ENCODE data around the gene BACE2.
"Not testable (repeated sequence)": the region's sequence is repeated elsewhere in the genome, so short reads cannot be mapped to it uniquely, and the experiment has no call there.

BACE2 gene

DNA sequence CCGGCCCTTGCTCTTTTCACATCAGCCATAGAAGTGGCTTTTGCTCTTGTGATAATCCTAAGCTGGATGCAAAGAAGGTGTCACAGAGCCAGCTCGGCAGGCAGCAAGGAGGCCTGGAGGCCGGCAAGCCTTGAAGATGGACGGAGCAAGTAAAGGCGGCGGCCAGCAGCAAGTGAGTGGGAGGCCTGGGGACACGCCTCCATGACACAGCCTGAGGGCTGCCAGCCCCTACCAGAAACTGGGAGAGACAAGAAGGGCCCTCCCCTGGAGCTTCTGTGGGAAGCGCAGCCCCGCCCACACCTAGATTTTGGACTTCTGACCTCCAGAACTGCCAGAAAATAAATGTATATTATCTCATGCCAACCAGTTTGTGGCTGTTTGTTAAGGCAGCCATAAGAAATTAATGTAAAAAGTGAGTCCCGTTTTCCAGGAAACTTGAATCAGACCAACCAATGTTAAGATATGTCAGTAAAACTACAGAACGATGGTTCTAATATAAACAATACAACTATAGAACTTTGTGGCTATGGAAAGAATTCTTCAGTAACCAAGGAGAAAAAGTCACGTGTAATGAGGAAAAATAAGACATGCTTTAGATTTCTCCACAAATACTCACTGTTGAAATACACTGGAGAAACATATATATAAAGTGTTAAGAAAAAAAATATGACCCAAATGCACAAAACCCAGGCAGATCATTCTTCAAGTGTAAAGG, 49.9 kb downstream of the BACE2 start:
- DNase-seq, result no peak

DNA sequence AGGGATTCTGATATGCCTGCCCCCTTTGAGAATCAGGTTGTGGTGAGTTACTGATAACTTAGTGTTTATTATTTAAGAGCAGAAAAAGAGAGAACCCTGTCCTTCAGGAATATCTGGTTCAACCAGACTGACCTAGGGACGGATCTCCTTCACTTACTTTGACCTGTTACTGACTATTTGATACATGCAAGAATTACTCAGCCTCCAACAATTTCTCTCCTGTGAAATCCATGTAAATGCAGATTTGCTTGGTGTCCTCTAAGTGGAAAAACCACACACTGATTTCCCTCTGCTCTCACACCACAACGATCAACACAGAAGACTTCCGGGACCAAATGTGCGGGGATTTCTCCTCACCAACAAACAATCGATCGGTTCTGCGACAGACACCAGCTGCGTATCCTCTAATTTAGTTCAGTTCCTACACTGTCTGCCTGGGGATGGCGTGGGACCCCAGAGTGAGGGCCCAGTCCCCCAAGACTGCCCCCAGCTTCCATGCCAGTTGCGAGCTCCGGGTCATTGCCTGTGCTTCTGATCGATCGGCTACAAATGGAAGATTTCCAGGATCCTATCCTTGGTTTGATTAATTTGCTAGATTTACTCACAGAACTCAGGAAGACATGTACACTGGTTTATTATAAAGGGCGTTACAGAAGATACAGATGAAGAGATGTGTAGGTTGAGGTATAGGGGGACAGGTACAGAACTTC, 51.7 kb downstream of the BACE2 start:
- no peak for DNase-seq

DNA sequence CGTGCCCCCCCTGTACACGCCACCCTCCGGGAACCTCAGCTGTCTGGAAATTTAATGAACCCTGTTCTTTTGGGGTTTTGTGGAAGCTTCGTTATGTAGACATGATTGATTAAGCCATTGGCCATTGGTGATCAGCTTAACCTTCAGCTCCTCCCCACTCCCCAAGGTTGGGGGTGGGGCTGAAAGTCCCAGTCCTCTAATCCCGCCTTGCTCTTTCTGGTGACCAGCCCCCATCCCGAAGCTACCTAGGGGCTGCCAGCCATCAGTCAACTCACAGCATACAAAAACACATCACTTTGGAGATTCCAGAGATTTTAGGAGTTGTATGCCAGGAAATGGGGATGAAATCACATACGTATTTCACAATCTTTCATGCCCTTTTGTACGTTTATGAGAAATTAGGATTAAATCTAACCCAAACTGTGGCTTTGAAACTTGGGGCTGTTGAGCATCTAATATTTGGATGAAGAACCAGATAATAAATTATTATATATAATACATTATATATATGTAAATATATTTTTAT, 52.3 kb downstream of the BACE2 start:
- DNase-seq, result no peak

DNA sequence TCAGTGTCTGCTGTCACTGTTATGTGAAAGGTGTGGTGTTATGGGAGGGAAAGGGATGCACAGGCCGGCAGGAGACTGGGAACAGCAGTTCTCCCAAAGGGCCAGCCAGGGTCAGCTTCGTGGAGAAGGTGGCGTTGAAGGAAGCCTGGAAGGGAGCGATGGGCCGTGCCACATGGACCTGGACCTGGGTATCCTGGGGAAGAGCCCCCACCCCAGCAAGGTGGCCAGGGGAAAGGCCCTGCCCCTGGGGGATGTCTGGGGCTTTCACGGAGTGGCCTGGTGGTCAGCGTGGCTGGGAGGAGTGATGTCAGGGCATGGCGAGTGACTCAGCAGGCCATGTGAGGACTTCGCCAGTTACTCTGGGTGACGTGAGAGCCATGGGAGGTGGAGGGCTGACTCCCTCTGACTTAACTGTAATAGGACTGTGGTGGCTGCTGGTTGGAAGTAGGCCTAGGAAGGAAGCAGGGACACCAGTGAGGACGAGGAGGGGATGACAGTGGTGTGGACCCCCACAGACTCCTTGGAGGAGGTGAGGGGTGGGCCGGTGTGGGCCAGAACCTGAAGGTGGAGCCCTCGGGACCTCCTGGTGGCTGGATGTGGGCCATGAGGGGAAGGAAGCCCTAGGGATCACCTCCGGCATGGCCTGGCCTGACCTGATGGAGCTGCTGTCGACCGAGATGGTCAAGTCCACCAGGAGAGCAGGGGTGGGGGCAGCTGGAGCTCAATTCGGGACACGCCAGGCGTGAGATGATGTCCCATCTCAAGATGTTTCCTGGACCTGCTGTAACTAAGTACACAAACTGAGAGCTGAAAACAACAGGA, 54.5 kb downstream of the BACE2 start:
- no peak for DNase-seq

DNA sequence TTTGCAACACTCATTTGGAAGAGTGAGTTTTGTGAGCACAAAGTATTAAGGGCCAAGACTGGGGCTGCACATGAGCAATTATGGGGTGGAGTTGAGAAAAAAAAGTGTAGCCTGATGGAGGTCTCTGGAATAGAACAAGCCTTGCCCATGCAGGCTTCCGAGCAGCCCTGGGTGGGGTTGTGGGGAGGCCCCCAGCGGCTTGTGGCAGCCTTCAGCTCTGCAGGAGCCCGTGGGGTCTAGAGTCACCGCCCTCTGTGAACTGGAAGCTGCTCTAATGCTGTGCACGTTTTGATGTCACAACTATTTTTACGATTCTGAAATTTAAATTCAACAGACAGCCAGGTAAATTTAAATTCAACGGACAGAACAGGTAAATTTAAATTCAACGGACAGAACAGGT, 58.9 kb downstream of the BACE2 start:
- DNase-seq, result no peak

DNA sequence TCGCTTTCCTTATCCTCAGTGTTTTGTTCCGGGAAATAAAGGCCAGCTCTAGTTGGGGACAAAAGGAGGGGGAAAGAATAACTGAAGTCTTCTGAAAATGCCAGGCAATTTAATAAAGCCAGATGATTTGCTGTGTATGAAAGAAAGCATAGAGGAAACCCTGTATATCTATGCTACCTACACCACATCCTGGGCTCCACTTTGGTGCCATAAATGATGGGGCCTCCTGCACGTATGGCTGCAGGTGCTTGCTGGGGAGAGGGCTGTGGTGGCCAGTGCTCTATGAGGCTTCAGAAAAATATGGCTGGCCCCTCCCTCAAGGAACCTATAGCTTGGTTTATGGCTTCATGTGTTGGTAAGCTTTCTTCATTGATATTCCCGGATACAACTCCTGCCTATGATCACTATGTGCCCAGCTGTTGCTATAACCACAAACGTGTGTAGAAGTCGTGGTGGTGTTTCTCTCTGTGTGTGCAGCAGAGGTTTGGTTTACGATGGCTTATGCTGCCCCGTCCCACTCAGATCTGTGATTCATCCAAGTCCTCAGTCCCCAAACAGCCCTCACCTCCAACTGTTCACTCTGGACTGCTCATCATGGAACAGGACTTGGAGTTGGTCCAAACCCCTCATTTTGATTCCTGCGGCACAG, 59.5 kb downstream of the BACE2 start:
- DNase-seq, result no peak

DNA sequence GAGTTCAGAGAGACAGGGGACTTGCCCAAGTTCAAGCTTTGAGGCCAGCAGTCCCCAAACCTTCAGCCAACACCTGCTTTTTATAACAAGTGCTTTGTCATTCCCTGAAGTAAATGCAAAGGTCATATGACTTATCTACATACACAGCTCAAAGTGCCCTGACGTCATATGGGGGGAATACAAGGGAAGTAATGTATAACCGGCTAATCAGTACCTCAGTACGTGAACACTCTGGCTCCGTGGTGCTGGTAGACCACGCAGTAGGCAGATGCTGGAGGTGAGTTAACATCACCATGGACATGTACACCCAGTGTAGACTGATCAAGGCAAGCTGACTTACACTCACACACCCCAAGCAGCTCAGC, 60.0 kb downstream of the BACE2 start:
- no peak for DNase-seq

DNA sequence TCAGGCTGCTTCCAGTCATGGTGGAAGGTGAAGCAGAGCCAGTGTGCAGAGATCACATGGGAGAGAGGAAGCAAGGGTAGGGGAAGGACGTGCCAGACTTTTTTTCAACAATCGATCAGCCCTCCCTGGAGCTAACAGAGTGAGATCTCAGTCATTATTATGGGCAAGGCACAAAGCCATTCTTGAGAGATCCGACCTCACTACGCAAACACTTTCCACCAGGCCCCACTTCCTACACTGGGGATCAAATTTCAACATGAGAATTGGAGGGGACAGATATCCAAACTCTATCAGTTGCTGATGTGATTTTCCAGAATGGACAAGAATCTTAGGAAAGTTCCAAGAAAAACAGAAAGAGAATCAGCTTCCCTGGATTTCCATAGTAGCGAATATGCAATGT, 60.5 kb downstream of the BACE2 start:
- no peak for DNase-seq

DNA sequence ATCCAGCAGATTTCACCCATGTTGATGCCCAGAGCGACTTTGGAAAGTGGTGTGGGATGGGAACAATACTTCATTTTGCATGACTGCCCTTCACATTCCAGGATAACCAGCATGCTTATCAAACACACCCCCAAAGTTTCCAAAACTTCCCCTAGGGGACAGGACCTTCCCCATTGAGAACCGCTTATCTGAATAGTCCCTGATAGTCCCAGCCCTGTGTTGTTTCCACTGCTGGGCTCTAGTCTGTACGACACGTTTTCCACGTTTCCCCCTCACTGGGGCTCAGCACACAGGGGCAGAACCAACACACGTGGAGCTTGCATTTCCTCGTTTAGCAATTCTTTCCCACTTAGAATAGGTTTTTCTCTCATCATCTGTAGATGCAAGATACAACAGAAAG, 61.0 kb downstream of the BACE2 start:
- DNase-seq, result no peak

DNA sequence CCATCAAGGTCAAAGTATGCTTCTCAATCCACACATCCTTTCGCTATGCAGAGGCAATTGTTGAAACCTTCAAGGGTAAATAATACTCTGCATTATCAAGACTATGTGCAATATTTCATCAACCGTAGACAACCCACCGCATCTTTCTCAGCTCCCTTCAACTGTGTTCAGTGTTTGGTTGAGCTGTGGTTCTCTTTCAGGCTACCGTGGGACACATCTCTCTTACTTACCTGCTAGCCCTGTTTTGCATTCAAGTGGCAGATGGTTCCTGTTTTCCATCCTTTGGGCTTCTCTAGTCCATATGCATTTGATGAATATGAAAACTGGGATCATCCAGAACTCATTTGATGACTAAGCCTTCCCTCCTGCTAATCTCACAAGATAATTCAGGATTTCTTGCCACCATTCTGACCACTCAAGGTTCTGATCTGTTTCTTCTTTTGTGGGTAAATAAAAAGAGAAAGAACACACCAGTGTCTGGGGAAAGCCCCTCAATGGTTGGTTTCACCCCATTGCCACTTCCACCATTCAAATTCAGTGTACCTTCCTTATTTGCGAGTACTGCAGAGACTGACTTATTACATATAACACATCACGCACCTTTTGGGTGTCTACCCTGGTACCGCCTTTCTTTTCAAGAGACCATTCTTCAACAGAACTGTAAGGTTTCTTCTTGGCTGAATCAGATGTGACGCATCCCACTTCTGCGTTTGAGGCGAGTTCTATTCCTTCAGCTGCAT, 61.7 kb downstream of the BACE2 start:
- no peak for DNase-seq

DNA sequence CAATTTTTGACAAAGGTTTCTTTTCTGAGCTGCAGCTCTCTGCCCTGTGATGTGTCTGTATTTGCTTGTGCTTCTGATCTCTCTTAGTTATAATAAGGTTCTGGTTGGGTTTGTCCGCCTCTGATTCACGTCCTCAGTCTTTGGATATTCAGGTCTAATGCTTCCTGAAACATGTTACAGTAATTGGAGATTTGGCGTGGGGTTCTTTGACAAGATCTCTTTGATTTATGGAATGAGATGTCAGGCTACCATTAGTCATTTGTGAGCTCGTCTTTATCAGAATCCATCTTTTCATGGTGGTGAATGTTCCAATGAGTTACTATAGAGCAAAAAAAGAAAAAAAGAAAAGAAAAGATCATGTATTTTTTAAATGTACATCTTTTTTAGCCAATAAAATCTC, 62.5 kb downstream of the BACE2 start:
- no peak for DNase-seq

DNA sequence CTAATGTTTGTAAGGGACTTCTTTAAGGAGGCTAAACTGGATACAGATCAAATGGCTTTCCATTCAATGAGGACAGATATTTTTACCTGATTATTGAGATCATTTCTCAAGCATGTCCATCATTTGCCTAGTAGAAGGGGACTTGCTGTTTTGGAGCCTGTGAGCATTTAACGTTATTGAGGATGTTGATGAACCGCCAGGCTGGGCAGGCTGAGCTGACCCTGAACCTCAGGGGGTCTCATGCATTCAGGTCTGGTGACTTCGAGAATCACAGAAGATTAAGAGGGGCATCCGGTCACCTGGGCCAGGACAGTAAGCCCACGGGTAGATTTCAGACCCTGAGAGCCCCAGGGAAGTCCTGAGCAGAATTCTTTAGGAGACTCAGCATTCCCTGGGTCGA, 63.1 kb downstream of the BACE2 start:
- DNase-seq, result no peak

DNA sequence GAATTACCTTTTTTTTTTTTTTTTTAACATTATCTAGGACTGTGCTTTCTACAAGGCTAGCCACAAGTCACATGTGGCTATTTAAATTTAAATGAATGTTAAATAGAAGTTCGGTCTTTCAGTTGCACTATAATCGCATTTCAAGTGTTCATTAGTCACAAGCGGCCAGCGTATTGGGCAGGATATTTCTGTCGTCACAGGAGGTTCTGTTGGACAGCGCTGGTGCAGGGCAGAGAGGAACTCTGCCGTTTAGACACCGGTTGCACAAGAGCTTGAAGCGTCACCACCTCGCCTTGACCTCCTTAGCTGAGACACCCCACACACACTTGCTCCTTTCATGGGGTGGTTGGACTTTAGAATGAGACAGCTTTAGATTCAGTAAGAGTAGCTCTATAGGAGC, 64.1 kb downstream of the BACE2 start:
- DNase-seq, result no peak

DNA sequence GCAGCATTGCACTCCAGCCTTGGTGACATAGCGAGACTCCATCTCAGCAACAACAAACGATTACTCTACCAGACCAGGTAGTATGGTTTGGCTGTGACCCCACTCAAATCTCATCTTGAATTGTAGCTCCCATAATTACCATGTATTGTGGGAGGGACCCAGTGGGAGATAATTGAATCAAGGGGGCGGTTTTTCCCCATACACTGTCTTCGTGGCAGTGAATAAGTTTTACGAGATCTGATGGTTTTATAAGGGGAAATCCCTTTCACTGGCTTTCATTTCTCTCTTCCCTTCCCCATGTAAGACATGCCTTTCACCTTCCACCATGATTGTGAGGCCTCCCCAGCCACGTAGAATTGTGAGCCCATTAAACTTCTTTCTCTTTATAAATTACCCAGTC, 66.0 kb downstream of the BACE2 start:
- no peak for DNase-seq

DNA sequence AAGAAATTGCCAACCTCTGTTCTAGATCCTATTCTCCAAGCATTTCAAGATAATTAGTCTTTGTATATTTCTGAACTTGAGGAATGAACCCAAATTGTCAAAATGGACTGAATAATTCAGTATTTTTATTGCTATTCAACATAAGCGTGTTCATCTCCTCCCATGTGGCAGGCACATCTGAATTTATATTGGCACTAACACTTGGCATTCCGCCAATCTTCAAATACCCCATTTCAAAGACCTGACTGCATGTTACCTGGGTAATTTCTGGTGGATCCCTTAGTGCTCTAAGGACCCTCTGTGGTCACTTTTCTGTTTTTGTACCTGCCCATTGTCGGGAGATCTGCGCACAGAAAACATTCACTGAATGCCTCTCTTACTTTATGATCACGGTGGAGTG, 66.6 kb downstream of the BACE2 start:
- no peak for DNase-seq

DNA sequence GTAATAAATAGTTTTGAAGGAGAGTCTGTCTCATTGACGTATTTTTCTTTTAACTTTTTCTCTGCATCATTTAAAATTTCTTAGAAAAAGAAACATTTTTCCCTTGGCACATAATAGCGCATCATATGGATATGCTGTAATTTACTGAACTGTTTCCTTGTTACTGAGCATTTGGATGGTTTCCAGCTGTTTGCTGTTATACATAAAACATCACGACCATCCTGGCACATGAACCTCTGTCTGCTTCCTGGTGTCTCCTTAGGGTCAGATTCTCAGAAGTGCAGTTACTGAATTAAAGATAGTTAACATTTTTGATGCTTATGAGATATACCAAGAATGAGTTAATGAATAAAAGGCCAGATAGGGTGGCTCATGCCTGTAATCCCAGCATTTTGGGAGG, 67.2 kb downstream of the BACE2 start:
- DNase-seq, result no peak

DNA sequence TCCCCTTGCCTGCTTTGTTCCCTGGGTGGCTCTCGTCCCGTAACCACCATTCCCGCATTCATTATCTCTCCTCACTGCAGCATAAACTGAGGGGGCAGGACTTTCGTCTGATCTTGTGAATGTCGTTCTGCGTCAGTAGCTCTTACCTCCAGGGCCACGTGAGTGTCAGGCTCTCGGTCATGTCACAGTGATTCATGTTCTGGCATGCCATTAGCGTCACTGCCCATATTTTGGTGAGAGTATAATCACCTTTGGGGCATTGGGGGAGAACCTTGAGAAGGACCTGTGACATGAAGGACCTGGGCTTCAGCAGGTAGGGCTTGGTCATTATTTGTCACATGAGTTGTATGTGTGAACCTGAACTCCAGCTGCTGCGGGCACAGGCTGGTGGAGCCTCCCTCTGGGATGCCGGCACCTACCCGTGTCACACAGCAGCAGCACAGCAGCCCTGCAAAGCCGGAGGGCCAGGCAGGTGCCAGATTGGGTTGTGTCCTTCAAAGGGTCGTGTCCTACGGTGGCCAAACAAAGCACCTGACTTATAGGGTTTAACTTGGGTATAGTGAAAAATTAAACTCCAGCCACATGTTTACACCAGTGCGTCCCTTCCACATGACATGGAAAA, 68.5 kb downstream of the BACE2 start:
- no peak for DNase-seq

DNA sequence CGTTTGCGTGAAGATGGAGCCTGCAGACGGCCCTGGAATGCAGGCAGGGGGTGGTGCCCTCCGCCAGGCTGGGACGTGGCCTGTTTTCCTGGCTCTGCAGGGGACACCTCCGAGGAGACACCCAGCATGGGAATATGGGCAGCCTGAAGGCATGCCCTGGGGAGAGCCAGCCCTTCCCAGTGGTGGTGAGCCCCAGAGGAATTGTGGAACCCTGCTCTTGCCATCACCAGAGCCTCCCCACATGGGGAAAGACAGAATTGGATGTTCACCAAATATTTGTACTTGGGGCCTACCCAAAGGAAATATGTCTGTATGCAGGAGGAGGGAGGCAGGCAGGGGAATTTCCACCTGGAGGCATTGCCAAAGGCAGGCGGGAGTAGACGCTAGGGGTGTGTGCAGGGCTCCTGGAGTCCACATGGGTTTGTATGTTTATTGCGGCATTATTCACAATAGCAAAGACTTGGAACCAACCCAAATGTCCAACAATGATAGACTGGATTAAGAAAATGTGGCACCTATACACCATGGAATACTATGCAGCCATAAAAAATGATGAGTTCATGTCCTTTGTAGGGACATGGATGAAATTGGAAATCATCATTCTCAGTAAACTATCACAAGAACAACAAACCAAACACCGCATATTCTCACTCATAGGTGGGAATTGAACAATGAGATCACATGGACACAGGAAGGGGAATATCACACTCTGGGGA, 70.3 kb downstream of the BACE2 start:
- DNase-seq, result not testable (repeated sequence)

DNA sequence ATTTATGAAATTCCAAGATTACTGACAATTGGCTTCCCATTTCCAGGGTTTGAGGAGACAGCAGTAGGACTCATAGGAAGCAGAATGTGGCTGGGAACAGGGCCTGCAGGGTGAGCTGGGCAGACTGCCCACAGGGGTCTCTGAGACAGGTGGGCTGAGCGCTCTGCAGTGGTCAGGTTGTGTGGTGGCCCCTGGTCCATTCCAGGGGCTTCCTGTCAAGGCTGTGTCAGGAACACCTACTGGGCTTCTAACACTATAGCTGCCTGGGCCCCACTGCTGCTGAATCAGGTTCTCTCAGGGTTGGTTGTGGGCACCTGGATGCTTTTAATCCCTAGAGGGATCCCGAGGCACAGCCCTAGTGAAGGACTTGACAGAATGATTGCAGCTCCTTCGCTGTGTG, 72.1 kb downstream of the BACE2 start:
- no peak for DNase-seq

DNA sequence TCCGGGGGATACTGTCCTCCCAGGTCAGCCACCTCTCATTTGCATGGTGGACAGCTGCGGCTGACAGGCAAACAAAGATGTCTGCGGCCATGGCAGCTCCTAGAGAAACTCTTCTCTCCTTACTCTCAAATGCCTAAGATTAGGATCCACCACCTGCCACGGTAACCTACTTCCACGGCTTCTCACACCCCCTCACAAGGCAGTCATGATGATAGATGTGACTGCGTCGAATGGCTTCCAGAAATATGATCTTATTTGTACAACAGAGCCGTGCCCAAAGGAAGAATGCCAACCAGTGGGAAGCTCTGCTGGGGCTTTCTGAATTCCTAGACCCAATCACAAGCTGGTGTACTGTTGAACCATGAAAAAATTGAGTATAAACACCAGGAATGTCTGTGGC, 73.4 kb downstream of the BACE2 start:
- no peak for DNase-seq

DNA sequence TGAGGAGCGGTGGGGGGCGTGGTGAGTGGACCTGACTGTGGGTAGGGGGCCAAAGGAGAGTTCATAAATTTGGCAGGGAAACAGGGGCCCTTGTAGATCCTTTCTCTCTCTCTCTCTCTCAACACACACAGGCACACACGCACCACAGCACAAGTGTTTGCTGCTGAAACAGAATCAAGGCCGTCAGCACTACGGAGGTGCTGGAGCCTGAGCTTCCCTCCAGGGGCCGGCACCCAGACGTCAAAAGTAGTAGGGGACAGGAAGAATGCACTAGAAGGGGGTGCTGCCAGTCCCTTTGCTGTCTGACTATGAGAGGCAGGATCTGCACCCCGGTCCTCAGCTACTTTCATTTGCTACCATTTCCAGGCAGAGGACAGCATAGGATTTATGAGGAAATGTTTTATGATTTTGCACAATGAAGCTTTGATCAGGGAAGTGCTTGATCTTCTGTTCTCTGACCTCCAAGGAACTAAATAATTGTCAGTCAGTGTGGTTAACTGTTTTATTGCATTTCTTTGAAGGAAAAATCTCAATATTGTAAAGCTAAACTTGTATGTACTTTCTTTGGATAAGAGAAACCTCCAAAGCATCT, 74.4 kb downstream of the BACE2 start:
- DNase-seq, result no peak
